CD14-positive monocyte (primary cell): ENCODE measurements around the gene SH3GL3. TPM values are rescaled to one million over a fixed set of nuclear protein-coding genes. Genes with fewer than 3 reads are reported as not detected.

Experiments
- DNase-seq, 3 donors: peaks; one replicate each; pipeline ENCODE4 v3.0.0-alpha.2; 2011 to 2022
- H2AFZ ChIP-seq: 2 replicates; pipeline ENCODE4 v1.6.0; 2012; ENCODE audit warnings: mild to moderate bottlenecking, low read depth, low read length, inconsistent platforms; ENCODE audit not compliant: insufficient read depth, poor library complexity, severe bottlenecking
- H3K27ac ChIP-seq, 2 donors: 1 replicate in 1 of 2; 2 replicates in 1 of 2; pipeline ENCODE4 v1.5.1; 2012 to 2013; ENCODE audit warnings: low read length in 2 of 2, control low read depth in 1 of 2, inconsistent platforms in 1 of 2, low read depth in 1 of 2, mild to moderate bottlenecking in 1 of 2
- H3K27me3 ChIP-seq, 2 donors: one replicate each; pipeline versions ENCODE4 v1.6.0 to v1.6.1; 2011 to 2013; ENCODE audit warnings: low read length in 2 of 2; ENCODE audit not compliant: control insufficient read depth in 2 of 2, insufficient read depth in 2 of 2
- H3K36me3 ChIP-seq, 2 donors: replicated peaks in 1 of 2; 1 replicate in 1 of 2; 2 replicates in 1 of 2; pipeline versions ENCODE4 v1.5.1 to v1.6.1; 2012 to 2013; ENCODE audit warnings: low read length in 2 of 2, control low read depth in 1 of 2, inconsistent platforms in 1 of 2, mild to moderate bottlenecking in 1 of 2; ENCODE audit not compliant: insufficient read depth in 2 of 2, control insufficient read depth in 1 of 2
- H3K4me1 ChIP-seq, 2 donors: 1 replicate in 1 of 2; 2 replicates in 1 of 2; pipeline versions ENCODE4 v1.5.1 to v1.6.1; 2012 to 2013; ENCODE audit warnings: low read length in 2 of 2, control low read depth in 1 of 2, inconsistent platforms in 1 of 2, mild to moderate bottlenecking in 1 of 2, moderate library complexity in 1 of 2; ENCODE audit not compliant: insufficient read depth in 2 of 2, control insufficient read depth in 1 of 2
- H3K4me2 ChIP-seq: replicated peaks from 2 replicates; pipeline ENCODE3; 2012; ENCODE audit warnings: low read length, moderate library complexity, mild to moderate bottlenecking; ENCODE audit not compliant: poor library complexity, severe bottlenecking; ENCODE audit errors: extremely low read depth
- H3K4me3 ChIP-seq, 3 experiments: fragments of 200-600 bp in 1 of 3; sonication (generic) in 1 of 3; replicated peaks in 1 of 3; 1 replicate in 2 of 3; 2 replicates in 1 of 3; pipeline ENCODE4 v1.5.1; 2011 to 2013; ENCODE audit warnings: low read length in 3 of 3, mild to moderate bottlenecking in 3 of 3, control low read depth in 2 of 3, low read depth in 2 of 3, inconsistent platforms in 1 of 3, moderate library complexity in 1 of 3
- H3K79me2 ChIP-seq: 2 replicates; pipeline ENCODE4 v1.6.0; 2012; ENCODE audit warnings: mild to moderate bottlenecking, control low read depth, inconsistent platforms, low read length, moderate library complexity; ENCODE audit not compliant: insufficient read depth
- H3K9ac ChIP-seq: 2 replicates; pipeline ENCODE4 v1.6.0; 2017; ENCODE audit warnings: low read length, mild to moderate bottlenecking; ENCODE audit not compliant: insufficient read depth, poor library complexity, severe bottlenecking
- H3K9me3 ChIP-seq, 2 donors: replicated peaks in 1 of 2; 1 replicate in 1 of 2; 2 replicates in 1 of 2; pipeline versions ENCODE4 v1.5.1 to v1.6.1; 2012 to 2013; ENCODE audit warnings: low read length in 2 of 2, control low read depth in 1 of 2; ENCODE audit not compliant: control insufficient read depth in 1 of 2, insufficient read depth in 1 of 2
- H4K20me1 ChIP-seq: 2 replicates; pipeline ENCODE4 v1.6.0; 2012; ENCODE audit warnings: mild to moderate bottlenecking, low read length, control low read depth, moderate library complexity; ENCODE audit not compliant: insufficient read depth
- H3K27ac Mint-ChIP-seq, 7 donors: one replicate each; pipeline ENCODE4 v1.8.0; 2020; ENCODE audit warnings: mild to moderate bottlenecking in 7 of 7, mixed read lengths in 7 of 7, moderate library complexity in 6 of 7, inconsistent platforms in 2 of 7
- H3K27me3 Mint-ChIP-seq, 3 donors: one replicate each; pipeline ENCODE4 v1.8.0; 2021 to 2022; ENCODE audit warnings: low read depth in 3 of 3, mild to moderate bottlenecking in 3 of 3, mixed read lengths in 3 of 3, moderate library complexity in 3 of 3, inconsistent platforms in 1 of 3
- H3K36me3 Mint-ChIP-seq, 2 donors: one replicate each; pipeline ENCODE4 v1.8.0; 2020; ENCODE audit warnings: mixed read lengths in 2 of 2, inconsistent platforms in 1 of 2, mild to moderate bottlenecking in 1 of 2
- H3K4me1 Mint-ChIP-seq: one replicate; pipeline ENCODE4 v1.8.0; 2020; ENCODE audit warnings: mild to moderate bottlenecking, mixed read lengths
- H3K4me3 Mint-ChIP-seq, 2 donors: one replicate each; pipeline ENCODE4 v1.8.0; 2020; ENCODE audit warnings: mild to moderate bottlenecking in 2 of 2, mixed read lengths in 2 of 2, moderate library complexity in 1 of 2
- H3K9me3 Mint-ChIP-seq, 7 donors: one replicate each; pipeline ENCODE4 v1.8.0; 2020 to 2022; ENCODE audit warnings: mixed read lengths in 7 of 7, mild to moderate bottlenecking in 6 of 7, moderate library complexity in 6 of 7, inconsistent platforms in 2 of 7
- WGBS: methylation state at CpG from one replicate; pipeline ENCODE4 v1.1.5; 2013; ENCODE audit warnings: missing lambda C conversion rate; ENCODE audit not compliant: insufficient coverage; 5-methylcytosine and 5-hydroxymethylcytosine counted together
- intact Hi-C, 2 donors: fragments of 100-400 bp; cut with micrococcal nuclease; formaldehyde crosslinking; loops; one replicate each; pipeline versions ENCODE4 v1.15.0 to v1.15.1; 2023
- polyA plus RNA-seq, 3 donors: library from polyadenylated mRNA; depleted of rRNA in 1 of 3; unstranded in 2 of 3; stranded (reverse) in 1 of 3; fragments of 300-500 nt in 2 of 3; fragments of >200 nt in 1 of 3; fragmentation: Illumina TruSeq in 2 of 3; gene quantifications; 1 replicate in 2 of 3; 2 replicates in 1 of 3; pipeline ENCODE4 v1.2.3, GENCODE V29; 2012 to 2021
- TF ChIP-seq, protein P1 (sequence below): fragments of 200-600 bp; IDR thresholded peaks from one replicate; pipeline ENCODE4 v1.8.0; 2022; ENCODE audit warnings: antibody characterized with exemption, mild to moderate bottlenecking

Gene SH3GL3
- polyA plus RNA-seq, 3 donors = not detected

DNA sequence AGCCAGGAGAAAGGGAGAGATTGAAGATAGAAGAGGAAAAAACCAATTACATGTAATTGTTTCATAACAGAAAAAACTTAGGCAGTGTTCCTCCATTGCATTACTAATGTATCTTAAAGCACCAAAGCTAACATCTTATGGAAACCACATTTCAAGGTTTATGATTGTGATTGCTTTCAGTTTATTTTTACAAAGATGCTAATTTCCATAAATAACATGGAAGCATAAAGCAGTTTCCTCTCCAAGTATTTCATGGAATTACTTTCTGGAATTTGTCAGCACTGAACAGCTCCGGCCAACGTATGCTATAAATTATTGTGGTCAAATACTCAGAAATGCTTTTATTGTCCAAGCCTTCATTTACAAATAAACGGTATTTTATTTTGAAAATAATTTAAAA, 218.3 kb downstream of the SH3GL3 start:
- intact Hi-C loops = no loop called here
- no peak for DNase-seq
- Histone ChIP-seq H3K4me3 (no peak overlapping the region), H3K4me2 (no peak overlapping the region), H3K36me3 (no peaks in the 10 kb centered on the region), H3K4me1 (no peaks in the 10 kb centered on the region), H3K27ac (no peak overlapping the region), H2AFZ (no peak overlapping the region), H3K9me3 (peaks cover 0 to 3% of the 10 kb centered on the region in 2 donors), H3K79me2 (no peaks in the 10 kb centered on the region), H3K9ac (no peak overlapping the region), H4K20me1 (no peaks in the 10 kb centered on the region), H3K27me3 (no peaks in the 10 kb centered on the region)
- TF ChIP-seq, protein P1, sequence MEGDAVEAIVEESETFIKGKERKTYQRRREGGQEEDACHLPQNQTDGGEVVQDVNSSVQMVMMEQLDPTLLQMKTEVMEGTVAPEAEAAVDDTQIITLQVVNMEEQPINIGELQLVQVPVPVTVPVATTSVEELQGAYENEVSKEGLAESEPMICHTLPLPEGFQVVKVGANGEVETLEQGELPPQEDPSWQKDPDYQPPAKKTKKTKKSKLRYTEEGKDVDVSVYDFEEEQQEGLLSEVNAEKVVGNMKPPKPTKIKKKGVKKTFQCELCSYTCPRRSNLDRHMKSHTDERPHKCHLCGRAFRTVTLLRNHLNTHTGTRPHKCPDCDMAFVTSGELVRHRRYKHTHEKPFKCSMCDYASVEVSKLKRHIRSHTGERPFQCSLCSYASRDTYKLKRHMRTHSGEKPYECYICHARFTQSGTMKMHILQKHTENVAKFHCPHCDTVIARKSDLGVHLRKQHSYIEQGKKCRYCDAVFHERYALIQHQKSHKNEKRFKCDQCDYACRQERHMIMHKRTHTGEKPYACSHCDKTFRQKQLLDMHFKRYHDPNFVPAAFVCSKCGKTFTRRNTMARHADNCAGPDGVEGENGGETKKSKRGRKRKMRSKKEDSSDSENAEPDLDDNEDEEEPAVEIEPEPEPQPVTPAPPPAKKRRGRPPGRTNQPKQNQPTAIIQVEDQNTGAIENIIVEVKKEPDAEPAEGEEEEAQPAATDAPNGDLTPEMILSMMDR = no peak
- peaks cover 0 to 2% (median 2%) of the 10 kb centered on the region in 3 donors for H3K27me3 Mint-ChIP-seq
- no CpG with 5 or more reads among the region's 3 CpGs for WGBS
- no peak overlapping the region for H3K27ac Mint-ChIP-seq
- H3K4me3 Mint-ChIP-seq = no peak overlapping the region
- H3K9me3 Mint-ChIP-seq = peaks cover 0 to 12% (median 3%) of the 10 kb centered on the region in 7 donors
- no peaks in the 10 kb centered on the region for H3K4me1 Mint-ChIP-seq
- H3K36me3 Mint-ChIP-seq = no peaks in the 10 kb centered on the region

Other genes starting within 250 kb of the SH3GL3 start
- 1 to 10 TPM in 1 of 3 donors, under 1 TPM in 2; 0.35 to 1.1 (median 0.69) TPM for gene HDGFL3, start 239.5 kb upstream of the SH3GL3 start, polyA plus RNA-seq
- gene BNC1, start 162.7 kb upstream of the SH3GL3 start, polyA plus RNA-seq = not detected
- not detected for gene ADAMTSL3, start 206.8 kb downstream of the SH3GL3 start, polyA plus RNA-seq